Endometrial microvascular endothelial cells (primary cell): Measurements from ENCODE around the gene F7. TPM values are rescaled to one million over a fixed set of nuclear protein-coding genes. Genes with fewer than 3 reads are reported as not detected.
"Not testable (repeated sequence)": the region's sequence is repeated elsewhere in the genome, so short reads cannot be mapped to it uniquely, and the experiment has no call there.

Experiments
- in situ Hi-C: cut with HindIII; loops from 2 replicates; pipeline ENCODE4 v1.10.0; 2017; ENCODE audit warnings: low sequenced_read_pairs, low pct_unique_long_range_greater_than_20kb; ENCODE audit errors: inconsistent ontology term
- total RNA-seq: library from RNA; depleted of rRNA; stranded (reverse); fragments of >200 nt; gene quantifications from one replicate; pipeline ENCODE4 v1.2.3, GENCODE V29; 2015; ENCODE audit errors: inconsistent ontology term

F7 gene
- not detected for total RNA-seq

DNA sequence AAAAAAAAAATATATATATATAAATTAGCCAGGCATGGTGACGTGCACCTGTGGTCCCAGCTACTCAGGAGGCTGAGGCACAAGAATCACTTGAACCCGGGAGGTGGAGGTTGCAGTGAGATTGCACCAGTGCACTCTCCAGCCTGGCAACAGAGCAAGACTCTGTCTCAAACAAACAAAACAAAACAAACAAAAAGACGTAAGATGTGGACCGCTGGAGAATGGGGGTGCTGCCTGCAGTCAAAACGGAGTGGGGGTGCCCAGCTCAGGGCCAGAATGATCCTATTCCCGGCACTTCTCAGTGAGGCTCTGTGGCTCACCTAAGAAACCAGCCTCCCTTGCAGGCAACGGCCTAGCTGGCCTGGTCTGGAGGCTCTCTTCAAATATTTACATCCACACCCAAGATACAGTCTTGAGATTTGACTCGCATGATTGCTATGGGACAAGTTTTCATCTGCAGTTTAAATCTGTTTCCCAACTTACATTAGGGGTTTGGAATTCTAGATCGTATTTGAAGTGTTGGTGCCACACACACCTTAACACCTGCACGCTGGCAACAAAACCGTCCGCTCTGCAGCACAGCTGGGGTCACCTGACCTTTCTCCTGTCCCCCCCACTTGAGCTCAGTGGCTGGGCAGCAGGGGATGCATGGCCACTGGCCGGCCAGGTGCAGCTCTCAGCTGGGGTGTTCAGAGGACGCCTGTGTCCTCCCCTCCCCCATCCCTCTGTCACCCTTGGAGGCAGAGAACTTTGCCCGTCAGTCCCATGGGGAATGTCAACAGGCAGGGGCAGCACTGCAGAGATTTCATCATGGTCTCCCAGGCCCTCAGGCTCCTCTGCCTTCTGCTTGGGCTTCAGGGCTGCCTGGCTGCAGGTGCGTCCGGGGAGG is at the start of gene F7:
Gene F7, plus strand, starts transcription at position 760 of the 889 bp plus-strand sequence. Its CDS starts 51 bp downstream, at position 811.
- in situ Hi-C loops, result no loop called here

DNA sequence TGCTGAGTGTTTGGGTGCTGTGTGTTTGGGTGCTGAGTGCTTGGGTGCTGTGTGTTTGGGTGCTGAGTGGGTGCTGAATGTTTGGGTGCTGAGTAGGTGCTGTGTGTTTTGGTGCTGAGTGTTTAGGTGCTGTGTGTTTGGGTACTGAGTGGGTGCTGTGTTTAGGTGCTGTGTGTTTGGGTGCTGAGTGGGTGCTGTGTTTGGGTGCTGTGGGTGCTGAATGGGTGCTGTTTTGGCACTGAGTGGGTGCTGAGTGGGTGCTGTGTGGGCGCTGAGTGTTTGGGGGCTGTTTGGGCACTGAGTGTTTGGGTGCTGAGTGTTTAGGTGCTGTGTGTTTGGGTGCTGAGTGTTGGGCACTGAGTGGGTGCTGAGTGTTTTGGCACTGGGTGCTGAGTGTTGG is 48.5 kb upstream of the F7 start:
- in situ Hi-C loops, result no loop called here

DNA sequence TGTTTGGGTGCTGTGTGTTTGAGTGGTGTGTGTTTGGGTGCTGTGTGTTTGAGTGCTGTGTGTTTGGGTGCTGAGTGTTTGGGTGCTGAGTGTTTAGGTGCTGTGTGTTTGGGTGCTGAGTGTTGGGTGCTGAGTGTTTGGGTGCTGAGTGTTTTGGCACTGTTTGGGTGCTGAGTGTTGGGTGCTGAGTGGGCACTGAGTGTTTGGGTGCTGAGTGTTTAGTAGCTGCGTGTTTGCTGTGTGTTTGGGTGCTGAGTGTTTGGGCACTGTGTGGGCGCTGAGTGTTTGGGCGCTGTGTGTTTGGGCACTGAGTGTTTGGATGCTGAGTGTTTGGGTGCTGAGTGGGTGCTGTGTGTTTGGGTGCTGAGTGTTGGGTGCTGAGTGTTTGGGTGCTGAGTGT is 48.0 kb upstream of the F7 start:
- in situ Hi-C loops, result not testable (repeated sequence)

DNA sequence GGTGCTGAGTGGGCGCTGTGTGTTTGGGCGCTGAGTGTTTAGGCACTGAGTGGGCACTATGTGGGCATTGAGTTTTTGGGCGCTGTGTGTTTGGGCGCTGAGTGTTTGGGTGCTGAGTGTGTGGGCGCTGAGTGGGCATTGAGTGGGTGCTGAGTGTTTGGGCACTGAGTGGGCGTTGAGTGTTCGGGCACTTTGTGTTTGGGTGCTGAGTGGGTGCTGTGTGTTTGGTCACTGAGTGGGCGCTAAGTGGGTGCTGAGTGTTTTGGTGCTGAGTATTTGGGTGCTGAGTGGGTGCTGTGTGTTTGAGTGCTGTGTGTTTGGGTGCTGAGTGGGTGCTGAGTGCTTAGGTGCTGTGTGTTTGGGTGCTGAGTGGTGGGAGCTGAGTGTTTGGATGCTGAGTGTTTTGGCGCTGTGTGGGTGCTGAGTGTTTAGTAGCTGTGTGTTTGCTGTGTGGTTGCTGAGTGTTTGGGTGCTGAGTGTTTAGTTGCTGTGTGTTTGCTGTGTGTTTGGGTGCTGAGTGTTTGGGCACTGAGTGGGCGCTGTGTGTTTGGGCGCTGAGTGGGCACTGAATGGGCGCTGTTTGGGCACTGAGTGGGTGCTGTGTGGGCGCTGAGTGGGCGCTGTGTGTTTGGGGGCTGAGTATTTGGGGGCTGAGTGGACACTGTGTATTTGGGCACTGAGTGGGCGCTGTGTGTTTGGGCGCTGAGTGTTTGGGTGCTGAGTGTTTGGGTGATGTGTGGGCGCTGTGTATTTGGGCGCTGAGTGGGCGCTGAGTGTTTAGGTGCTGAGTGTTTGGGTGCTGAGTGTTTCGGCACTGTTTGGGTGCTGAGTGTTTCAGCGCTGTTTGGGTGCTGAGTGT is 47.2 kb upstream of the F7 start:
- in situ Hi-C loops, result no loop called here

DNA sequence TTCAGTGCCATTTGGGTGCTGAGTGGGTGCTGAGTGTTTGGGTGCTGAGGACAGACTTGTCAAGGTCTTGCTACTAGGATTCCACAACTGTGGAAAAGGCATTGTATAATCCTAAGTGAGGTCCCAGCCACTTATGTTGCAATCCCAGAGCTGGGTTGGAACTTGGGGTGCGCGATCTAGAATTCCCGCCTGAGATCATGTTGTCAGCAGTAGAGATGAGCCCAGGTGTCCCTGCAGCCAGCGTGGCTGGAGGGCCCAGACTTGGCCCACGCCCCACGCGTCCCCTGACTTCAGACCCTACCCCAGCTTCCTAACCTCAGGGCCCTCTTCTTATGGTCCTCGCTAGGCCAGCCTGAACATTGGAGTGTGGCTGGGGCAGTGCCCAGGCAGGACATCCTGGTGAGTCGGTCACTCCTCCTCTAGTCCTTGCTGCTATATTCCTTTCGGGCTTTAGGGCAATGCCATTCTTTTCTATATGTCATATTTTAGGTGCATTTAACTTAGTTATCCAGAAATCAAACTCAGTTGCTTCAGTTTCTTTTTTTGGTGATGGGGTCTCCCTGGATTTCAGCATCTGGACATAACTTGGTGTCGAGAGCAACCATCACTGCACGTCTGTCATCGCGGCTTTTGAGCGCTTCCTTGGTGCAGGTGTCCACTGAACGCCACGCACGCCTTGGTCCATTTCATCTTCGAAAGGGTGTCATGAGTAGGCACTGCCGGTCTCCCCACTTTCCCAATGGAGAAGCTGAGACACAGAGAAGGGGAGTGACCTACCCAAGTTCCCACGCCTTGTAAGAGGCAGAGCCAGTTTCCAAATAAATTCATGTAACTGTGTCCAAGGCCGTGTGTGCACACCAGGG is 46.4 kb upstream of the F7 start:
- in situ Hi-C loops, result no loop called here

DNA sequence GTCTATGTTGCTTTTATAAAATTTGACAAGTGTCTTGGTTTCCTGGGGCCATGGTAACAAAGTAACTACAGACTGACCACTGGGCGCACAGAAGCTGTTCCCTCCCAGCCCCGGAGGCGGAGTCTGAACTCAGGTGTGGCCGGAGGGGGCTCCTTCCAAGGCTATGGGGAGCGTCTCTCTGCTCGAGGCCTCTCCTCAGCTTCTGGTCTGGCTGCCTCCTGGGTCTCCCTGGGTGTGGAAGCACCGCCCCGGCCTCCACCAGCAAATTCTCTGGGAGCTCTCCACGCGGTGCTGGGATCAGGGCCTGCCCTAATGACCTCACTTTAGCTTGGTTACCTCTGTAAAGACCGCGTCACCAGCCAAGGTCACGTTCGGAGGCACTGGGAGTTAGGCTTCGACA is 45.7 kb upstream of the F7 start:
- in situ Hi-C loops, result no loop called here

DNA sequence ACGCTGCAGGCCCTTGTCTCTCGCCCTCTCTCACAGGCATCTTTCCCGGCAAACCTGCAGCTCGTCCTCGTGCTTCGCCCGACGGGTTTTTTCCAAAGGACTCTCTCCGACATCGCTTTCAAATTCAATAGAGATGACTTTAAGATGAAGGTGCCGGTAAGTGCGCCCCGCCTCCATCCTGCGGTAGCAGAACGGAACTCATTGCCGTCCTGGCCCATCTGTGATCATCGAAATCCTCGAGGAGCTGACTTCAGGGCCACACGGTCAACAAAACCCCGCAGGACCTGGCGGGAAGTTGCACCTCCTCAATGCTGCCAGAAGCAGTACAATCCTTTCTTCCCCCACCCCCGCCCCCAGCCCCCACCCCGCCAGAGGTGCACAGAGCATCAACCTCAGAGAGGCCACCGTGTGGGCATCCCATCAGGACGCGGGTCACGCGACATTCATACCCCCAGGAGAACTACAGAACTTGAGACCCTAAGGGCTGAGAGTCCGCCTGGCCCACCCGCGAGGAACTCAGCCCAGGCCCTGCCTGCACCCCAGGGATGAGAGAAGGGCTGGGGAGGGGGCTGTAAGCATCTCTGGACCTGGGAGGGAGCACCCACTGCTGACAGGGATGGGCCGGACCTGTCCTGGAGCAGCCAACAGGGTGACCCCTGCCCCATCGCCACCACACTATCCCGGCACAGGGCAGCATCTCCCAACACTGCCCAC is 44.9 kb upstream of the F7 start:
- in situ Hi-C loops, result no loop called here

DNA sequence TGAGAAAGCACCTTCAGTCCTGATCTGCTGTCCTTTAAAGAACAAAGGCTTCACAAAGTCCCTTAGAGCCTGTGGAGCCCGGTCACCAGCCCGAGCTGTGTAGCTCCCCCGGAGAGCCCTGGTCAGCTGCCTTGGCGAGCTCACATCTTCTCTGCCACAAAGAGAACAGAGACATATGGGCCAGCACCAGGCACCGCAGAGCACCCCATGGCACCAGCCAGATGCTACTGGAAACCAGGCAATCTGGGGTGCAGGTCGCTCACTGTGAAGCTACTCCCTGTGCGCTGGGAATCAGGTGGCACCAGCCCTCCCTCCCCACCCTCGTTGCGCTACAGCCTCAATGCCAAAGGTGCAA is 44.3 kb upstream of the F7 start:
- in situ Hi-C loops, result no loop called here

DNA sequence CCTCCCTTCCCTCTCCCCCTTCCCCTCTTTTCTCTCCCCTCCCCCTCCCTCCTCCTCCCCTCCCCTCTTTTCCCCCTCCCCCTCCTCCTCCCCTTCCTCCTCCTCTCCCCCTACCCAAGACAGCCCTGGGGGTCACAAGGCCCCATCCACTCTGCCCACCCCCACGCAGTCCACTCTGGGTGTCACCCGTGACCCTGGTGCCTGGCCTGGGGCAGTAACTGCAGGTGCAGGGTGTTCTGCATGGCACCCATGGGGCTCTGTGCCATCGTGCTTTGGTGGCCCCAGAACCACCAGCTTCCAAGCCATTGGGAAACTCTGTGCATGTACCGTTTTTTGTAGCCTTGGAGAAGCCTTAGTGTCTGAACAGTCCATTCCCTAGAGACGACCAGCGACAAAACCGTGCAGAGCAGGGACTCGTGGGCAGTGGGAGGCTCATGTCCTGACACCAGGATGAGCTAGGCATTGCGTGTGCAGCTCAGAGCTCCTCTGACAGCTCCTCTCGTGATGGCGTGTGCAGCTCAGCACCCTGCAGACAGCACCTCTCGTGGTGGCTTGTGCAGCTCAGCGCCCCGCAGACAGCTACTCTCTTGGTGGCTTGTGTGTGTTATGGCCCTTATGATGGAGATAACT is 43.7 kb upstream of the F7 start:
- in situ Hi-C loops, result no loop called here

DNA sequence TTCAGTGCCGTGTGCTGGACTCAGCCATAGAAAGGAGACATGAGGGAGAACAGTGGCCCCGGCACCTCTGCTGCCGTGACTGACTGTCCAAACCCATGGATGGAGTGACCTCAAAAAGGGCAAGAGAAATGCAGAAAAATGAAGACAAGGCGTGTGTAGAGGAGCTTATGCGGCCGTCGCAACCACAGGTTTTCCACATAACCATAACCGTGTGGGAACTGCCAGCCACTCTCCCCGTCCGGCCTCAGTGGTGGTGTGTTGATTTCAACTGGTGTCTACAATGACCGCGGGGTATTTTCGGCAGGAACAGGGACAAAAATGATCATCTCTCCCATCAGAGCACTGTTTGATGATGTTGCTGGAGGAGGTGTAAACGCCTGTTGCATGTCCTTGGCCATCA is 42.9 kb upstream of the F7 start:
- in situ Hi-C loops, result no loop called here

DNA sequence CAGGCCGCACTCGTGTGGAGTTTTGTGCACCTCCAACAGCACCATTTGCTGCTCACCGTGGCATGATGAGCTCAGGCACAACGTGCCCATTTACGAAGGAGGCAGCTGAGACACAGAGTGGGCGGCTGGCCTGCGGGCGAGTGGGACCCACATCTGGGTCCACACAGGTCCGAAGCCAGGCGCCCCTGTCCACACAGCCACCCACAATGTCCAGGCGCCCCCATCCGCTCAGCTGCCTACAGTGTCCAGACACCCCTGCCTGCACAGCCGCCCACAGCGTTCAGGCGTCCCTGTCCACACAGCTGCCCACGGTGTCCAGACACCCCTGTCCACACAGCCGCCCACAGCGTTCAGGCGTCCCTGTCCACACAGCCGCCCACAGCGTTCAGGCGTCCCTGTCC is 42.5 kb upstream of the F7 start:
- in situ Hi-C loops, result no loop called here

DNA sequence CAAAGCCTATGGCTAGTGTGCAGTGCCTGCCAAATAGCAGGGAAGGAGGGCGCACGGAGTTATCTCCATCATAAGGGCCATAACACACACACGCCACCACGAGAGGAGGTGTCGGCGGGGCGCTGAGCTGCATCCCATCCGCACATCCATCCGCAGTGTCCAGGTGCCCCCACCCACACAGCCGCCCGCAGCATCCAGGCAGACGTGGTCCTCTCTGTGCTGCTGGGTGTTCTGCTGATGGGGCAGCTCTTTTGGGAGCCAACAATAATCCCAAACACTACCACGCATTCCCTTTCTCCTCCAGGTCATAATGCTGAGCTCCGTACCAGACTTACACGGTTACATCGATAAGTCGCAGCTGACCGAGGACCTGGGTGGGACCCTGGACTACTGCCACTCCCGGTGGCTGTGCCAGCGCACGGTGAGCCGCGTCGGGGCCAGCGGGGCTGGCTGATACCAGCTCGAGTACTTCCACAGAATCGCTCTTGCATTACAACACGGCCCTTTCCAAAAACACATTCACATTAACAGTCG is 41.5 kb upstream of the F7 start:
- in situ Hi-C loops, result no loop called here

DNA sequence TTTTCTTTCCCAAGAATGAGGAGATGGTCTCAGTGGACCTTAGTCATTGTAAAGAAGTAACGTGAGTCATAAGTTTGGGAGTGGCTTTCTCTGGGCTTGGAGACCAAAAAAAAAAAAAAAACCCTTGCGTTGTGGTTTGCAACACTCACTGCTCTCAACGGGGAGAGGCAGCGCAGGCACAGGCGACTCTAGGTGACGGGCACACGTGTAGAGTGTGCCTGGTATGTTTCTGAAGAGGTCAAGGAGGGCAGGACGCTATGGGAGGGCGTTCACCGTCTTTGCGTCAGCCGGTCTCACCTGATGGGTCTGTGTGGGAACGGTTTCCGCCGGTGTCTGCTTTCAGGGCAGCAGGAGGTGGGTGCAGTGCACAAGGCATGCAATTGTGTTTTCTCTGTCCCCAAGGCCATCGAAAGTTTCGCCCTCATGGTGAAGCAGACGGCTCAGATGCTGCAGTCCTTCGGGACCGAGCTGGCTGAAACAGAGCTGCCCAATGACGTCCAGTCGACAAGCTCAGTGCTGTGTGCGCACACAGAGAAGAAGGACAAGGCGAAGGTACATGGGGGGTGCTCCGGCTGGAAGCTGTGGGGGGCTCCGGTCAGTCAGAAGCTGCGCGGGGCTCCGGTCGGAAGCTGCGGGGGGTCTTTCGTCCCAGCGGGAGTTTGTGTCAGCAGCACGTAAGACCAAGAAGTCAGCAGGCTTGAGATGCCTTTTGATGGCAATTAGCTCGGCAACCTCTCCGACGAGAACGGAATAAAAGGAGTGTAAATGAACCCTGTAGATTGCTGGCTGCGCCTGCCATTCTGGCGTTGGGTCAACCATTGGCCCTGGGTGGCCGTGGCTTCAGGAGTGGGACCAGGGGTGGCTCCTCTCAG is 40.8 kb upstream of the F7 start:
- in situ Hi-C loops, result no loop called here

DNA sequence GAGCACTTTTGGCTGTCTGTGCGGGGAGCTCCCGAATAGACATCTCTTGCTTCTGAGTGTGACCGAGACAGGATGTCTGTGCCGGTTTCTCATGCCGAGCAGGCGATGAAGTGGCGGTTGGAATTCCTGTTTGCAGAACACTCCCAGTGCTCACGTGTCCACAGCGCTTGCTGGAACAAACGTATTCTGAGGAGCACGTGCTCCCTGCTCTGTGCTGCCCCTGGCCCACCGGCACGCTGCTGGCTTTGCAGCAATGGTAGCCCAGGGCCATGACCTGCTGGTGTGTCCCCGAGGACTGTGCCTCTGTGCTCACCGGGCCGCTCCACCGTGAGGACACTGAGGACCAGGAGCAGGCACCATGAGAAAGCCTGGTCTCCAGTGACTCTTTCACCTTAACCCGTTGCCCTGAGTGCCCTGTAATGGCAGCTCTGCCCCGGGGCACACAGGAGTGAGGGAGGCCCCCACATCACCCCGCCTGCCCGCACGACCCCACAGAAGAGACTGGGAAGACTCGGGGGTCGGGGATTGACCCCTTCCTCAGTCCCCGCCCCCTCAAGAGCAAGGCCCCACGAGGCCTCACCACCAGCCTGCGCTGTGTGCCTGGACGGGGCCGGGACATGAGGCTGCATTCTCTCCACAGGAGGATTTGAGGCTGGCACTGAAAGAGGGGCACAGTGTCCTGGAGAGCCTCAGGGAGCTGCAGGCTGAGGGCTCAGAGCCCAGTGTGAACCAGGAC is 40.0 kb upstream of the F7 start:
- in situ Hi-C loops, result no loop called here

DNA sequence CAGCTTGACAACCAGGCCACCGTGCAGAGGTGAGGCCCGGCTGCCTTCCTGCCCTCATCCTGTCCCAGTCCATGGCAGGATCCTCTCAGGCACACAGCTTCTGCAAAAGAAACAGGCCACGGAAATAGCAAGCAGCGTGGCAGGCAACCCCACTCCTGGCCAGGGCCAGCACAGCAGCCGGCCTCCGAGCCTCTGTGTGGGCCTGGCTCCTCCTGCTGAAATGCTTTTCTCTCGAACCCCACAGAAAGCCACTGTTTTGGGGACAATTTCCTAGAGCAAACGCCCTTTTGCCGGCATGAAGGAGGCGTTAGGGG is 39.5 kb upstream of the F7 start:
- in situ Hi-C loops, result no loop called here

DNA sequence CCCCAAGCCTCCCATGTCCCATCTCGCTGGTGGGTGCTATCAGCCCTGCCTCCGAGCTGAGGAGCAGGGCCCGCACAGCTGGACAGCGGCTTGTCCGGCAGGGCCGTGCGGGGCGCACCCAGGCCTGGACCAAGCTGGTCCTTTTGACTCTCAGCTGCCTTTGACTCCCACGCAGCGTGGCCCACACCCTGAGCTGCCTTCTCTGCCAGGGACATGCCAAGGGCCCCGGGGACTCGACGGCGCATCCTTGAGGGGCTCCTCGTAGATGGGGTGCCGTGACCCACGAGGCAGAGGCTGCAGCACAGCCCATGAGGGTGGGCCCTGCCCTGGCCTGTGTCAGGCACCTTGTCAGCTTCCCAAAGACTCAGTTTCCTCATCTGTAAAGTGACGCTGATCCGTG is 38.8 kb upstream of the F7 start:
- in situ Hi-C loops, result no loop called here
